Ishikawa (cell line): ENCODE data around the gene CCSER1.

Source experiments
- CREB1 ChIP-seq: IDR thresholded peaks from 2 replicates; pipeline ENCODE4 v1.6.1; 2012; ENCODE audit warnings: low read depth
- EGR1 ChIP-seq: IDR thresholded peaks from 2 replicates; pipeline ENCODE4 v1.6.1; 2012
- EP300 ChIP-seq: IDR thresholded peaks from 2 replicates; pipeline ENCODE4 v1.6.1; 2012; ENCODE audit warnings: borderline replicate concordance
- FOXM1 ChIP-seq: IDR thresholded peaks from 2 replicates; pipeline ENCODE4 v1.6.1; 2012; ENCODE audit warnings: low read depth, borderline replicate concordance
- MAX ChIP-seq: IDR thresholded peaks from 2 replicates; pipeline ENCODE4 v1.6.1; 2012
- NFIC ChIP-seq: IDR thresholded peaks from 2 replicates; pipeline ENCODE4 v1.6.1; 2012
- RAD21 ChIP-seq: IDR thresholded peaks from 2 replicates; pipeline ENCODE4 v1.6.1; 2012; ENCODE audit warnings: low read depth
- TAF1 ChIP-seq: IDR thresholded peaks from 2 replicates; pipeline ENCODE4 v1.6.1; 2012; ENCODE audit warnings: low read depth, mild to moderate bottlenecking
- YY1 ChIP-seq: IDR thresholded peaks from 2 replicates; pipeline ENCODE4 v1.6.1; 2012; ENCODE audit warnings: low read depth
- ZBTB7A ChIP-seq: IDR thresholded peaks from 2 replicates; pipeline ENCODE4 v1.6.1; 2012; ENCODE audit warnings: low read depth

DNA sequence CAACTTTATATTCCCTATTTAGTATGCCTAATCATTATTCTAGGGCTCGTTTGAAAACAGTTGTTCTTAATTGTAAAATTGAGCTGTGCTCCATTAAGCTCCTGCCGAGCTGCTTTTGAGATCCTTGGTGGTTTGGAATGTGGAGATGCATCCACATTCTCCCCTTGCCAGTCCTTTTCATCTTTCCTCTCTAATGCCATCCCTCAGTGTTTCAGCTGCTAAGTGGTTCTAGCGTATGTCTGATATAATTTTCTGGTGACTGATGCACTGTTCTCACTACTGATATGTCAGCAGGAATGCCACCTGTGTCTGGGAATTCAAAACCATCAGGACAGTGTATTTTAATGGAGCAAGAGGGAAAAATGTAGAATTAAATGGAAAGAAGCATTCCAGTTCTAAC lies 1085.0 kb downstream of the CCSER1 start:
- TF ChIP-seq EP300 (no peak), NFIC (no peak), FOXM1 (no peak), TAF1 (no peak), ZBTB7A (no peak), MAX (no peak), RAD21 (no peak), YY1 (no peak), CREB1 (no peak), EGR1 (no peak)
